ENCODE results near the gene MGAT5.

MGAT5 gene

DNA sequence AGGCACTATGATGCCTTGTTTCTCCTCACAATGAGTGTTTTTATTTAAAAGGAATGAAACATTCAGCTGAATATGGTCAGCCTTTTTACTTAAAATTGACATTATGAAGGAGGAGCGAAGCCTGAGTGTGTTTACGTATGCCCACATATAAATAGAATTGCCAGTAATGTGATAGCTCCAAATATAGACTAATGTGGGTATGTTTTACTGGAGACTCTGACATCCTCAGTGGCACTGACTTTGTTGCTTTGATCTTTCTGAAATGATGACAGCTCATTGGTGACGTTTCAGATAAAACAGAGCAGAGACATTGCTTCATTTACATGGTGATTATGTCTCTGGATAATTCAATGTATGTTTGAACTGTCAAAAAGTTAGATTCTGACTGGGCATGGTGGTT lies 167.0 kb downstream of the MGAT5 start:
- Mint-ChIP-seq H3K4me1 (ENCODE audit: low read depth) (peaks cover 11% of the 10 kb centered on the region), H3K36me3 (ENCODE audit: low read depth) (peaks cover 70% of the 10 kb centered on the region), H3K27me3 (no peaks in the 10 kb centered on the region), H3K9me3 (no peaks in the 10 kb centered on the region), H3K27ac (no peak overlapping the region), H3K4me3 (no peak overlapping the region)
- no peak for DNase-seq

DNA sequence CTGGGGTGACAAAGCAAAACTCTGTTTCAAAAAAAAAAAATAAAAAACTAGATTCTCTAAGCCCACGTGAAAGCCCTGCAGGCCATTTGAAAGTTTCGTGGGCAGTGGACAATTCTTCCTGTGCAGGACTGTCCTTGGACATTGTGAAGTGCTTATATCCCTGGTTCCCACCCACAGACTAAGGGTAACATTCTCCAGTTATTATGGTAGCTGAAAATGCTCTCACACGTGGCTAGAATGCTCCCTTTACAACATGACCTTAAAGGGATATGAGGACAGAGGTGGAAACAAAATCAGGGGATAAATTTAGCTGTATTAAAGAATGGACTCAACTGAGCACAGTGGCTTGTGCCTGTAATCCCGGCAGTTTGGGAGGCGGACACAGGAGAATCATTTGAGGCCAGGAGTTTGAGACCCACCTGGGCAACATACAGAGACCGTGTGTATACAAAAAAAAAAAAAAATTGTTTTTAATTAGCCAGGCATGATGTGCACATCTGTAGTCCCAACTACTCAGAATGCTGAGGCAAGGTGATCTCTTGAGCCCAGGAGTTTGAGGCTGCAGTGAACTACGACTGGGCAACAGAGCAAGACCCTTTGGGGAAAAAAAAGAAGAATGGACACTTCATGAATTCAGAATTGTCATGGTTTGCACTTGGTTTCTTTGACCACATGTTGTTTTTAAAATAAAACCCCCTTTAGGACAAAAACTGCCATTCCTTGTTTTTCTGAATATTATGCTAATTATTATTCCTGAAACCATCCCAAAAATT lies 167.9 kb downstream of the MGAT5 start:
- peaks cover 16% of the 10 kb centered on the region for H3K4me1 Mint-ChIP-seq (ENCODE audit: low read depth)
- H3K27me3 Mint-ChIP-seq = no peaks in the 10 kb centered on the region
- H3K27ac Mint-ChIP-seq = no peak overlapping the region
- H3K4me3 Mint-ChIP-seq = no peak overlapping the region
- H3K36me3 Mint-ChIP-seq (ENCODE audit: low read depth) = peaks cover 72% of the 10 kb centered on the region
- H3K9me3 Mint-ChIP-seq = no peaks in the 10 kb centered on the region
- DNase-seq = no peak

DNA sequence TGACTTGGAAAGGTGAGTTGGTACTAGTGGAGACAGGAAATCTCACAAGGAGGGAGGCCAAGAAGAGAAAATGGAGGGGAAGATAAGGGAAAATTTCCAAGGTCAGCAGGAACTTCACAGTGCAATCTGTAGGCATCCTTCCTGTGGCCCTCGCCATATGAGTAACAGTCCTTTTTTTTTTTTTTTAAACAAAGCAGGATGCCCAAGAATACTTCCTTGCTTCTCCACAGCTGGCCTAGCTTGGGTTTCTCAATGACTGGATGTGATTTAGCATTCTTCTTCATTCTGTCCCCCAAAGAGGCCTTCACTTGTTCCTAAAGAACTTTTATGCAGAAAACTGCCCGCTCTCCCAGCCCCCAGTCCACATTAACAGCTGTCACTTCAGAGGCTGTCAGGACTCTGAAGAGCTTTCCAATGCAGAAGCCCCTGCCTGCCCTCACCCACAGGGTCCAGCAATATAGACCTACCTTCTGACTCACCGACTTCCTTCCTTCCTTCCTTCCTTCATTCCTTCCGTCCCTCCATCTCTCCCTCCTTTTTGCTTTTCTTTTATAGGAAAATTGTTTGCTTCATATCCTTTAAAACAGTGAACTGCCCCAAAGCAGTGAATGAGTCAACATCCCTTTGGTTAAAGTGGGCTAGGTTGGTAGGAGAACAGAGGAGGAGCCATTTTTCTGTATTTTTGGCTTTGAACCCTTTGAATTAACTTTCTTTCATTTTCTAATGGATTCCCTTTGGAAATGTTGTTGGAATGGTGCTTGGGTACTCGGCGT lies 172.0 kb downstream of the MGAT5 start:
- Mint-ChIP-seq H3K9me3 (no peaks in the 10 kb centered on the region), H3K36me3 (ENCODE audit: low read depth) (peaks cover 93% of the 10 kb centered on the region), H3K27ac (peak overlapping the region; percentile 69), H3K4me3 (no peak overlapping the region), H3K27me3 (no peaks in the 10 kb centered on the region), H3K4me1 (ENCODE audit: low read depth) (peaks cover 13% of the 10 kb centered on the region)
- no peak for DNase-seq

DNA sequence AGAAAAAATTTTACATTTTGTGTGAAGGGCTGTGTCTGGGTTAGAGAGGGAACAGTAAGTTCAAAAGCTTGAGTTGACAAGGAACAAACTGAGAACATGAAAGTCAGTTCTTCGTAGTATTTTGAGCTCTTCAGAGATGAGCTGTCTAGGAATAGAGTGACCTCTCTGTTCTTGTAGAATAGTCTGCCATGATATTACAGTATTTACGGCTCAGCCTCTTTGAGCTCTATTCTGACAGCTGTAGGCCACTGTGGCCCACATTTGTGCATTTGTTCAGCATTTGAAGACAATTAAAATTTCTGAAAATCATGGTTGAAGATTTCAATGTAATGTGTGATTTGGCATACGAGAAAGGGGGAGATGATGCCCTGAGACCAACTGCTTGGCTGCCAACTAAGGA lies 172.8 kb downstream of the MGAT5 start:
- peaks cover 96% of the 10 kb centered on the region for H3K36me3 Mint-ChIP-seq (ENCODE audit: low read depth)
- H3K27ac Mint-ChIP-seq = no peak overlapping the region

DNA sequence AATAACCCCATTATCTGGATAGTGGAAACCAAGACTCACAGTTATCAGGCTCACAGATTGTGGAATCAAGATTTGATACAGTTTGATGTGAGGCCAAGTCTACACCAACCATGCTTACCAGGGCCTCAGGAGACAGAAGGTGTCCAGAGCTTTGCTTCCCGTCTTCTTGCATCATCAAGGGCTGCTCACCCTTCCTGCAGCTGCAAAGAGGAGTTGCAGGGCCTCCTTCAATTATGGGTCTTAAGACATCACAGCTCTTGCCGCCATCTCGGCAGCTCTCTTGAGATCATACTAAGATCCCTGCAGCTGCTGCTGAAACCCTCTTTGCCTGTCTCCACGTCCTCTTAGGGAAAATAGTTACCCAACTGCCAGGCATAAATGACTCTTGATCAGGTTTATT lies 176.0 kb downstream of the MGAT5 start:
- H3K4me1 Mint-ChIP-seq (ENCODE audit: low read depth) = peaks cover 13% of the 10 kb centered on the region
- peaks cover 97% of the 10 kb centered on the region for H3K36me3 Mint-ChIP-seq (ENCODE audit: low read depth)

More for the DNA sequence above, 172.8 kb downstream of the MGAT5 start:
- Mint-ChIP-seq H3K9me3 (no peaks in the 10 kb centered on the region), H3K27me3 (no peaks in the 10 kb centered on the region), H3K4me1 (ENCODE audit: low read depth) (peaks cover 13% of the 10 kb centered on the region), H3K4me3 (no peak overlapping the region)
- no peak for DNase-seq

DNA sequence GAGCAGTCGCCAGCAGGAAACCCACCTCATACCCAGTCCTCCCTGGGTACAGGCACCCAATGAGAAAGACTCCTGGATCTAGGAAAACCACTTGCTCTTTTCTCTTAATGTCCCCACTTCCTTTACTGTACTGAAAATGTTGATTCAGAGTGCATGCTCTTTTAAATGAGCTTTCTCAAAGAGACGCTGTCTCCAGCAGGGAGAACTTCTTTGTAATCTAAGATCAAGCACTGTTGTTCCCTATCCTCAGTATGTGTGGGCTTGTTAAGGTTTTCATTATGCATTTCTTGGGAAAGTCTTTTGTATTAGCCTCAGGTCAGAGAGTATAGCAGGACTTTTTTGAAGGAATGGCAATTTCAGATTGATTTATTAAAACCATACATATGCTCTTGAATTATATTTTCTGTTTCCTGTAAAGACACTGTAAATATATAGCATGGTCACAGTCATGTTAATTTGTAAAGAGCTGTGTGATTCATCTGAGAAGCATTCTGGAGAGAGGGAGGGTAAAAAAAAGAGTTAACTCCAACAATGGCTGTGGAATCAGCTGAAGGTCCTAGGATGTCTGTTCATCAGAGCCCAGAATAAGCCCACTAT lies 178.1 kb downstream of the MGAT5 start:
- DNase-seq = no peak
- no peak overlapping the region for H3K27ac Mint-ChIP-seq
- no peaks in the 10 kb centered on the region for H3K27me3 Mint-ChIP-seq
- H3K4me1 Mint-ChIP-seq (ENCODE audit: low read depth) = no peaks in the 10 kb centered on the region
- H3K4me3 Mint-ChIP-seq = no peak overlapping the region
- no peaks in the 10 kb centered on the region for H3K9me3 Mint-ChIP-seq
- peaks cover 96% of the 10 kb centered on the region for H3K36me3 Mint-ChIP-seq (ENCODE audit: low read depth)

More for the DNA sequence above, 176.0 kb downstream of the MGAT5 start:
- DNase-seq = no peak
- H3K4me3 Mint-ChIP-seq = no peak overlapping the region
- no peaks in the 10 kb centered on the region for H3K27me3 Mint-ChIP-seq
- no peak overlapping the region for H3K27ac Mint-ChIP-seq
- H3K9me3 Mint-ChIP-seq = no peaks in the 10 kb centered on the region

DNA sequence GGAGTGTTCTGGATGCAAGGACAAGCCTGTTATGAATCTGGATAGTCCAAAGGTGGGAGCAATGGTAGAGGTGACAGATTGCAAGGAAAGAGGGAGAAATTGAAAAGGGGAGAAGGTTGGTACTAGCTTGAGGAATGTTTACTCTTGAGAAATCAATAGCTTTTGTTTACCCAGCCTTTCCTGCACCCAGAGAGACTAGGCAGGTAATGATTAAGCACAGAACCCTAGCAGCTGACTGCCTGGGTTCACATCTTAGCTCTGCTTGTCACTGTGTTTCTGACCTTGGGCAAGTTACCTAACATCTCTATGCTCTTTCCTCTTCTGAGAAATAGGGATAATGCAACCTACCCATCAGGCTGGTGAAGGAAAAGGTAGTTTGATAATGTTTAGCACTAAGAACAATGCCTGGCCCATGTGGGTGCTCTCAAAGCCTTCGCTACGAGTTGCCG lies 178.6 kb downstream of the MGAT5 start:
- Mint-ChIP-seq H3K27ac (no peak overlapping the region), H3K9me3 (no peaks in the 10 kb centered on the region), H3K36me3 (ENCODE audit: low read depth) (peaks cover 96% of the 10 kb centered on the region), H3K27me3 (no peaks in the 10 kb centered on the region), H3K4me3 (no peak overlapping the region), H3K4me1 (ENCODE audit: low read depth) (no peaks in the 10 kb centered on the region)
- no peak for DNase-seq

DNA sequence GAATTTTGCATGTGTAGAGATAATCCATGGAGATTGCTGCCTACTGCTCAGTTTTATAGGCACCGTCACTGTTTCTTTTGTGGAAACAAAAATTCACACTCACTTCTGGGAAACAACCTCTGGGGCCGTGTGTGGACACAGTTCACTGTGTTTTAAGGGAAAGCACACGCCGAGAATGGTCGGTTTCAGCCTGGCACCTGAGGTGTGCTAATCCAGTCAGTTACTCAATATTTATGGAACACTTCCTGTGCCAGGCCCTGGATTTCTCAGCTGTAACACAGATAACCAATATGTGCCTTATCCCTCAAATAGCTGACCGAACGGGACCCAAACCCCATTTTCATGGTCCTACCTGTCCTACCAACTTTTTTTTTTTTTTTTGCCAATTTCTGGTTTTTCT lies 179.6 kb downstream of the MGAT5 start:
- Mint-ChIP-seq H3K4me3 (no peak overlapping the region), H3K4me1 (ENCODE audit: low read depth) (no peaks in the 10 kb centered on the region), H3K27me3 (no peaks in the 10 kb centered on the region), H3K9me3 (no peaks in the 10 kb centered on the region), H3K36me3 (ENCODE audit: low read depth) (peaks cover 89% of the 10 kb centered on the region), H3K27ac (no peak overlapping the region)
- DNase-seq = no peak

DNA sequence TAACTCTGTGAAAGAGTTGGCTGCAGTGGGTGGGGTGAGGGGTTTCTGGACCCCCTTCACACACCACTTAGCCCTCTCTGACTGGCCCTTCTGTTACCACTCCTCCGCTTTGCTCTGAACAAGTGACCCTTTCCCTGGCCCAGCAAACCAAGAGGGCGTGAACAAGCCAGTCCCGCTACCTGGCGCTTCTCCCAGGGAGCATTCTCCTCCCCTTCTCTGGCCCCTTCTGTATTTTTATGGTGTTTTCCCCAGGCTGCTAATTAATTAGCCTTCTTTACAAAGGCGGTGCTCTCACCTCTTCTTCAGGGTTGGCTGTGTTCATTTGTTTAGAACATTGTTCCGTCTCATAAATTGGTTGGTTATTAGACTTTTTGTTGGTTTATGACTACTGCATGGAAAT lies 180.1 kb downstream of the MGAT5 start:
- no peak overlapping the region for H3K27ac Mint-ChIP-seq
- H3K4me3 Mint-ChIP-seq = no peak overlapping the region
- H3K4me1 Mint-ChIP-seq (ENCODE audit: low read depth) = no peaks in the 10 kb centered on the region
- H3K27me3 Mint-ChIP-seq = no peaks in the 10 kb centered on the region
- DNase-seq = no peak
- H3K9me3 Mint-ChIP-seq = no peaks in the 10 kb centered on the region
- peaks cover 89% of the 10 kb centered on the region for H3K36me3 Mint-ChIP-seq (ENCODE audit: low read depth)

DNA sequence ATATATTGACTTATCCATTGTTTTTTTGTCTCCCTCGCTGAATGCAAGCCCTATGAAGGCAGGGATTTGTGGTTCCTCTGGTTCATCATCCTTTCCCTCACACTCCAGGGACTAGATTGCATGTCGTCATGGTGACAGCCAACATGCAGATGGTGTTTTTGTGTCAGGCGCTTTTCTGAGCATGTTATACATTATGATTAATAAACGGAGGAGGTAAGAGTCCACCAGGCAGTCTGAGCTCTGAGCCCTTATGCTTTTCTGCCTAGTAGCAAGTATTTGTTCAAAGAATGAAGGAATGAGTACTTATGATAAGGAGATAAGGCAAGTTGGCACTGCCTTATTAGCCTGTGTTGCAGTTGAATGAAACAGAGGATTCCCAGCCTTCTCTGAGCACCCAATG lies 181.6 kb downstream of the MGAT5 start:
- H3K27me3 Mint-ChIP-seq = no peaks in the 10 kb centered on the region
- H3K36me3 Mint-ChIP-seq (ENCODE audit: low read depth) = peaks cover 89% of the 10 kb centered on the region
- no peak overlapping the region for H3K4me3 Mint-ChIP-seq
- no peaks in the 10 kb centered on the region for H3K9me3 Mint-ChIP-seq
- H3K27ac Mint-ChIP-seq = peak overlapping the region; percentile 49
- H3K4me1 Mint-ChIP-seq (ENCODE audit: low read depth) = no peaks in the 10 kb centered on the region
- no peak for DNase-seq

DNA sequence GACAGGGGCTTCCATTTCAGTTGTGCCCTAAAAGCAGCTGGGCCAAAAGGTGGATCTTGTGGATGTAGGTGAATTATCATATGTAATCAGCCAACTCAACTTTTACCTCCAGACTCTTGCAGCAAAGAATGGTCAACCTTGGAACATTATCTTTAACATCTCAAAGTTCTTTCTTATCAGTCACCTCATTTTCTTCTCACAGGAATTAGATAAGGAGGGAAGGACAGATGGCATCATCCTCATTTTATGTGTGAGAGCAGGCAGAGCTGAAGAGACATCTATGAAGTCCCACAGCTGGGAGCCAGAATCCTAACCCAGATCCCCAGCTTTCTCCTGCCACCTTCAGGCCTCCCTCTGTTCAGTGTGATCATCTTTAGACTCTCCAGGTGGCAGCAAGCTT lies 182.1 kb downstream of the MGAT5 start:
- Mint-ChIP-seq H3K36me3 (ENCODE audit: low read depth) (peaks cover 86% of the 10 kb centered on the region), H3K27ac (peak overlapping the region; percentile 49), H3K27me3 (no peaks in the 10 kb centered on the region), H3K4me1 (ENCODE audit: low read depth) (no peaks in the 10 kb centered on the region), H3K4me3 (no peak overlapping the region), H3K9me3 (no peaks in the 10 kb centered on the region)
- no peak for DNase-seq

DNA sequence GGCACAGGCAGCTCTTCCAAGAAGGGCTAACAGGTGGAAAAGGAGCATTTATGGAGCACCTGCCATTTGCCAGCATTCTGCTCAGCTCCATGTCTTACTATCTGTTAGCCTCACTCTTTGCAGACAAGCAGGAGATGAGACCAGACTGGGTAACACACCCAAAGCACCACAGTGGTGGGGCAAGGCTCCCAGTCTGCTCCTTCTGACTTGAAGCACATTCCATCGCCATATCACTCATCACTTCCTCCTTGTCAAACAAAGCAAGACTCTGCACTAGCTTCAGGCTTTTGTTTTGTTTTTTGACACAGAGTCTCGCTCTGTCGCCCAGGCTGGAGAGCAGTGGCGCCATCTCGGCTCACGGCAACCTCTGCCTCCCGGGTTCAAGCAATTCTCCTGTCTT lies 182.8 kb downstream of the MGAT5 start:
- H3K4me3 Mint-ChIP-seq = no peak overlapping the region
- no peak for DNase-seq
- no peak overlapping the region for H3K27ac Mint-ChIP-seq
- no peaks in the 10 kb centered on the region for H3K4me1 Mint-ChIP-seq (ENCODE audit: low read depth)
- H3K27me3 Mint-ChIP-seq = no peaks in the 10 kb centered on the region
- H3K36me3 Mint-ChIP-seq (ENCODE audit: low read depth) = peaks cover 84% of the 10 kb centered on the region
- H3K9me3 Mint-ChIP-seq = no peaks in the 10 kb centered on the region

DNA sequence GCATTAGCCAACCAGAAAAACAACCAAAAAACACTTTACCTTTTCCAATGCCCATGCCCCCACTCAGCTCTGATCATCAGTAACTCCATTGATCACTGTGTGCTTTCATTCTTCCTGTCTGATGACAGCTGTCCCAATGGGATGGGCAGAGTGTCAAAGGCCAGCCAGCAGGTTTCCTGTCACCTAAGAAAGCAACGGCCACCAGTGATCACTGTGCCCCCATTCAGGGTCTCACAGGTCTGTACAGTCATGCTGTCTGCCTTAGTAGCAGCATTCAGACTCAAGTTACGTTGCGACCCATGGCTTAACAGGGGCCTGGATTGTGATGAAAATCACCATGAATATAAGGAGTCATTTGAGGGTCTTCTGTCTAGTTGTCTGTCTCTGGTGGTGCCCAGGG lies 184.5 kb downstream of the MGAT5 start:
- DNase-seq = no peak
- Mint-ChIP-seq H3K27ac (no peak overlapping the region), H3K9me3 (no peaks in the 10 kb centered on the region), H3K4me1 (ENCODE audit: low read depth) (no peaks in the 10 kb centered on the region), H3K36me3 (ENCODE audit: low read depth) (peaks cover 82% of the 10 kb centered on the region), H3K4me3 (no peak overlapping the region), H3K27me3 (no peaks in the 10 kb centered on the region)

DNA sequence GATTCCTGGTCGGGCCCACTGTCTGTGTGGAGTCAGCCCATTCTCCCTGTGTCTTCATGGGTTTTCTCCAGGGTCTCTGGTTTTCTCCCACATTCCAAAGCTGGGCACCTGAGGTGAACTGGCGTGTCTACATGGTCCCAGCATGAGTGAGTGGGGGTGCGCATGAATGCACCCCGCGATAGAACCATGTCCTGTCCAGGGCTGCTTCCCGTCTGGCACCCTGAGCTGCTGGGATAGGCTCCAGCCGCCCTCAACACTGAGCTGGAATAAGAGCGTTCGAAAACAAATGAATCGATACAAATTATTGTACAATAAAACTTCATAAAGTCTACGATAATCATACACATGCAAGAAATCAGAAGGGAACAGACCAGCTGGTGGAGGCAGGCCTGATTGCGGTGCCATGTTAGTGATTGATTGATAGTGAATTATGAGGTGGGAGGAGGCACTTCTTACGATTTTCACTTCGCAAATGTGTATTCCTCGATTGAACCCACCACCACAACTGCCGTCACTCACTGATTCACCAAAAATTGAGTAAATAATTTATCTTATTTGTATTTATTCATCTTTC lies 186.6 kb downstream of the MGAT5 start:
- no peak overlapping the region for H3K4me3 Mint-ChIP-seq
- H3K27ac Mint-ChIP-seq = no peak overlapping the region
- H3K9me3 Mint-ChIP-seq = no peaks in the 10 kb centered on the region
- no peak for DNase-seq
- H3K4me1 Mint-ChIP-seq (ENCODE audit: low read depth) = no peaks in the 10 kb centered on the region
- no peaks in the 10 kb centered on the region for H3K27me3 Mint-ChIP-seq
- peaks cover 77% of the 10 kb centered on the region for H3K36me3 Mint-ChIP-seq (ENCODE audit: low read depth)
